ENCODE results near the gene ERCC6L. TPM values are rescaled to one million over a fixed set of nuclear protein-coding genes. Genes with fewer than 3 reads are reported as not detected.

Gene ERCC6L
- total and polyA plus RNA-seq, 10 of the 15 experiments (the other 5 are each of a cell fraction or from before 2014, with no cell fraction given), result 4.7 to 13.1 (median 7.7) TPM

- Histone ChIP-seq H4K20me1 (ENCODE audit: control insufficient read depth, insufficient read depth) (no peaks in the 10 kb centered on the region), H2AFZ (ENCODE audit: control insufficient read depth, low read depth, low read length) (no peak overlapping the region), H3K4me3 (no peak overlapping the region), H3K36me3 (ENCODE audit: control insufficient read depth in 2 of 2, insufficient read depth in 2 of 2, low read length in 1 of 2) (peaks cover 0 to 6% of the 10 kb centered on the region in 2 experiments; a peak in 2 of 4 replicates), H3K4me2 (ENCODE audit: control insufficient read depth, insufficient read depth) (no peak overlapping the region), H3K79me2 (ENCODE audit: control insufficient read depth, insufficient read depth, low read length) (peaks cover 17% of the 10 kb centered on the region), H3K9ac (ENCODE audit: control insufficient read depth, insufficient read depth, low read length) (no peak overlapping the region), H3K9me3 (replicated peaks; ENCODE audit: control insufficient read depth, insufficient read depth, low read length) (no peaks in the 10 kb centered on the region), H3K27ac (ENCODE audit: control insufficient read depth, insufficient read depth) (no peak overlapping the region), H3K27me3 (replicated peaks in 1 of 2; ENCODE audit: control insufficient read depth in 2 of 2, insufficient read depth in 2 of 2, low read length in 1 of 2) (peaks cover 0 to 2% of the 10 kb centered on the region in 2 experiments; a peak in 2 of 4 replicates), H3K4me1 (ENCODE audit: control insufficient read depth, insufficient read depth, low read length) (no peaks in the 10 kb centered on the region)
- intact Hi-C loops (cut with micrococcal nuclease; ENCODE audit: unreplicated experiment) (no loop called here), in situ Hi-C loops (cut with MboI) (no loop called here)
- BruUV-seq (replicated peaks), result no TSS peak
- ChIA-PET POLR2A (no interaction called here), SMC1A (ENCODE audit: uncharacterized antibody, unreplicated experiment) (interaction anchor here (1.0 kb wide), 1 partner anchor 76 kb away, joined by 3 read pairs; no protein-coding TSS in a partner anchor), CTCF (interaction anchor here (0.7 to 1.9 kb wide), 4 partner anchors 12 to 193 kb away, joined by 3 to 6 read pairs (median 3); no protein-coding TSS in a partner anchor), RAD21 (ENCODE audit: unreplicated experiment) (no interaction called here)
- DNase-seq (ENCODE audit: low read depth, low spot score) (no peak), FAIRE-seq (no peak), ATAC-seq (no peak)
- WGBS (ENCODE audit: insufficient coverage, insufficient replicate concordance, low lambda C conversion rate, missing lambda C conversion rate), result 64% methylated on average over 5 of the region's 5 CpGs
- TF ChIP-seq ZBTB11 (CRISPR knock-in tag; IDR thresholded peaks at IDR 0.05) (no peak), GATAD2B (conservative IDR thresholded peaks at IDR 0.05; ENCODE audit: low read depth) (no peak), TCF12 (IDR thresholded peaks at IDR 0.05; ENCODE audit: low read depth, low read length) (no peak), STAT3 (IDR thresholded peaks at IDR 0.05; ENCODE audit: low read depth, low read length) (no peak), SMAD5 (IDR thresholded peaks at IDR 0.05; ENCODE audit: low read depth) (no peak), KDM1A (IDR thresholded peaks at IDR 0.05; ENCODE audit: borderline replicate concordance) (no peak), SMARCA5 (IDR thresholded peaks at IDR 0.05) (no peak), IRF3 (IDR thresholded peaks at IDR 0.05) (no peak), ESRRA (IDR thresholded peaks at IDR 0.05; ENCODE audit: low read length) (no peak), ETV6 (conservative IDR thresholded peaks at IDR 0.05 in 1 of 2, IDR thresholded peaks at IDR 0.05 in 1 of 2; ENCODE audit: borderline replicate concordance in 1 of 2, low read depth in 1 of 2) (no peak), ATF3 (IDR thresholded peaks at IDR 0.05; ENCODE audit: borderline replicate concordance, extremely low read depth, low read depth, low read length) (no peak), BACH1 (IDR thresholded peaks at IDR 0.05; ENCODE audit: borderline replicate concordance) (no peak), LARP7 (IDR thresholded peaks at IDR 0.05) (no peak), ZNF687 (IDR thresholded peaks at IDR 0.05) (no peak), NFYB (IDR thresholded peaks at IDR 0.05; ENCODE audit: insufficient read depth, low read depth, low read length) (no peak), KAT2A (conservative IDR thresholded peaks at IDR 0.05; ENCODE audit: control insufficient read depth, low read depth, low read length) (no peak)
Measured at GRCh38 chrX:72280321-72280845, 41.6 kb upstream of the ERCC6L start.
